GM21528 (cell line): ENCODE measurements around the gene GPR4.

Source experiments
- ATAC-seq: cut with Tn5 transposase; IDR thresholded peaks from one replicate; pipeline ENCODE4 v1.9.1; 2021; ENCODE audit warnings: mild to moderate bottlenecking, moderate library complexity; ENCODE audit not compliant: unreplicated experiment, low FRiP score

GPR4 gene

GRCh38 chr19:45591004-45591637 is 10.9 kb downstream of the GPR4 start:
- ATAC-seq, result no peak

- no peak for ATAC-seq
Measured at GRCh38 chr19:45590300-45591003, 11.6 kb downstream of the GPR4 start.

GRCh38 chr19:45589768-45590167 is 12.2 kb downstream of the GPR4 start:
- no peak for ATAC-seq

- ATAC-seq, result no peak
Measured at GRCh38 chr19:45587873-45588272, 14.1 kb downstream of the GPR4 start.

- peak; percentile 0 for ATAC-seq
Measured at GRCh38 chr19:45585158-45585577, 16.8 kb downstream of the GPR4 start.

- ATAC-seq, result peak; percentile 84
Measured at GRCh38 chr19:45584332-45585157, 17.5 kb downstream of the GPR4 start, which contains the start of gene OPA3. Gene OPA3 (minus strand): TSS chr19:45584802. CDS start chr19:45584764, 38 bp downstream.

- ATAC-seq, result no peak
Measured at GRCh38 chr19:45581576-45581975, 20.4 kb downstream of the GPR4 start.

- ATAC-seq, result no peak
Measured at GRCh38 chr19:45578861-45579260, 23.2 kb downstream of the GPR4 start.

GRCh38 chr19:45577111-45577905 is 24.7 kb downstream of the GPR4 start:
- no peak for ATAC-seq

GRCh38 chr19:45576682-45577081 is 25.3 kb downstream of the GPR4 start:
- no peak for ATAC-seq

GRCh38 chr19:45575216-45575615 is 26.8 kb downstream of the GPR4 start:
- ATAC-seq, result no peak

- no peak for ATAC-seq
Measured at GRCh38 chr19:45574526-45574925, 27.5 kb downstream of the GPR4 start.

GRCh38 chr19:45571457-45572220 is 30.4 kb downstream of the GPR4 start:
- ATAC-seq, result no peak

GRCh38 chr19:45569619-45570421 is 32.2 kb downstream of the GPR4 start:
- no peak for ATAC-seq

- no peak for ATAC-seq
Measured at GRCh38 chr19:45568732-45569131, 33.3 kb downstream of the GPR4 start.

- no peak for ATAC-seq
Measured at GRCh38 chr19:45567609-45568008, 34.4 kb downstream of the GPR4 start.

- no peak for ATAC-seq
Measured at GRCh38 chr19:45564131-45564780, 37.8 kb downstream of the GPR4 start.

GRCh38 chr19:45560686-45561085 is 41.3 kb downstream of the GPR4 start:
- no peak for ATAC-seq
